NCI-H2227 (cell line): ENCODE measurements around the gene AK9.

Experiments used
- DNase-seq: peaks from one replicate; lab custom pipeline; 2025; ENCODE audit not compliant: unreplicated experiment; lab: John Stamatoyannopoulos, UW

The AK9 gene

GRCh38 chr6:109485266-109485935 lies 205.6 kb downstream of the AK9 start:
- DNase-seq: no peak

- DNase-seq: no peak
These were observed 206.9 kb downstream of the AK9 start for GRCh38 chr6:109484122-109484521.

- DNase-seq: no peak
These were observed 207.3 kb downstream of the AK9 start for GRCh38 chr6:109483735-109484057.

- DNase-seq: peak; percentile 91
These were observed 207.9 kb downstream of the AK9 start, which contains the start of gene ZBTB24 for GRCh38 chr6:109482905-109483734. ZBTB24 (minus strand) TSS chr6:109483219; CDS start chr6:109482026, 1,193 bp downstream.

- DNase-seq: no peak
These were observed 210.0 kb downstream of the AK9 start for GRCh38 chr6:109480993-109481480.

GRCh38 chr6:109478841-109479624 lies 212.0 kb downstream of the AK9 start:
- no peak for DNase-seq

DNA sequence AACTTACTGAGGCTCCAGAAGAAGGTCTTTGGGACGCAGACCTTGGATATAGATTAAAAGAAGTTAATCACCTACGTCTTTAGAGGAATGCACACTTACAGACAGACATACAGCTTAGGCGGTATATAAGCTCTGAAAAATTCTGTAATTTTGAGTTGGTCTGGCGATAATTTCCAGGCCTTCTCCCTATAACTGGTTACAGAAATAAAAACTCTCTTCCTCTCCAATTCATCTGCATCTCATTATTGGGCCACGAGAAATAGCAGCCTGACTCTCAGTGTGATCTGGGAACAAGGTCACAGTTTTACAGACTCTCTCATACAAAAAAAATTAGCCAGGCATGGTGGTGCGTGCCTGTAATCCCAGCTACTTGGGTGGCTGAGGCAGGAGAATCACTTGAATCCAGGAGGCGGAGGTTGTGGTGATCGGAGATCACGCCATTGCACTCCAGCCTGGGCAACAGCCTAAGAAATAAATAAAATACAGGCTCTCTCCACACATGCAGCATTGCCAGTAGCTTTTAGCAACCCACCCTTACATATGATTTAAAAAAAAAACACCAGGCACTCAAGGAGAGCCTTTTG lies 212.7 kb downstream of the AK9 start:
- no peak for DNase-seq

DNA sequence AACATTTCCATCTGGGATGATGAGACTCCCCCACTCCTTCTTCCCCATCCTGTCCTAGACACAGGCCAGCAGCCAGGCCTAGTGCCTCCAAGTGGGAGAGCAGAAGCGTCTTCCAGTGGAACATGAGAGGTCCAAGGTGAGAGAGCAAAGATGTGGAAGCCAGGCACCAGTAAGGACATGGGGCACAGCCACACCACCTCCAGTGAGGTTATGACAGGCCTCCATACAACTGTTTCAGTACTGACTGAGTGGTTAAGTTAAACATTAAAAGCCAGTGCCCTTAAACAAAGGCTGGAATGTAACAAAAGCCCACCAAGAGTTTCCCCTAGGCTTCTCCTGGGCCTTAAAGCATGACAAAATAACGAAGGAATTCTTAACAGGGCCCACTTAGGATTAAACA lies 213.3 kb downstream of the AK9 start:
- DNase-seq: no peak

- DNase-seq: no peak
These were observed 213.8 kb downstream of the AK9 start for GRCh38 chr6:109477184-109477583.

- DNase-seq: no peak
These were observed 215.4 kb downstream of the AK9 start for GRCh38 chr6:109475625-109476024.

DNA sequence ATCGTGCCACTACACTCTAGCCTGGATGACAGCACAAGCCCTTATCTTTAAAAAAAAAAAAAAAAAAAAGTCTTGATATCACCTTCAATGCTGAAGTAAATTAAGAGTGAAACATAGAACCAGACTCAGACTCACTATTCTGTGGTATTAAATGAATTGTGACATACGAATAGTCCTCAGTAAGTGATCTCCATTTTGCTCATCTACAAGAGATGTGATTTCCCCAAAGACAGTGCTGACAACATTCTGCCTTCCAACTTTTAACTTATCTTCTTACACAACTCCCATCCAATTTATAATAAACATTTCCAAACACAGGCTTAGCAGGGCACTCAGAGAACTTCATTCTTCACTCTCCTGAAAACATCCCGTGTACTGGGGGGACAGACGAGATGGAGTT lies 216.0 kb downstream of the AK9 start:
- DNase-seq: no peak

GRCh38 chr6:109473120-109473519 lies 217.9 kb downstream of the AK9 start:
- DNase-seq: no peak

- DNase-seq: no peak
These were observed 218.6 kb downstream of the AK9 start for GRCh38 chr6:109472132-109472995.

DNA sequence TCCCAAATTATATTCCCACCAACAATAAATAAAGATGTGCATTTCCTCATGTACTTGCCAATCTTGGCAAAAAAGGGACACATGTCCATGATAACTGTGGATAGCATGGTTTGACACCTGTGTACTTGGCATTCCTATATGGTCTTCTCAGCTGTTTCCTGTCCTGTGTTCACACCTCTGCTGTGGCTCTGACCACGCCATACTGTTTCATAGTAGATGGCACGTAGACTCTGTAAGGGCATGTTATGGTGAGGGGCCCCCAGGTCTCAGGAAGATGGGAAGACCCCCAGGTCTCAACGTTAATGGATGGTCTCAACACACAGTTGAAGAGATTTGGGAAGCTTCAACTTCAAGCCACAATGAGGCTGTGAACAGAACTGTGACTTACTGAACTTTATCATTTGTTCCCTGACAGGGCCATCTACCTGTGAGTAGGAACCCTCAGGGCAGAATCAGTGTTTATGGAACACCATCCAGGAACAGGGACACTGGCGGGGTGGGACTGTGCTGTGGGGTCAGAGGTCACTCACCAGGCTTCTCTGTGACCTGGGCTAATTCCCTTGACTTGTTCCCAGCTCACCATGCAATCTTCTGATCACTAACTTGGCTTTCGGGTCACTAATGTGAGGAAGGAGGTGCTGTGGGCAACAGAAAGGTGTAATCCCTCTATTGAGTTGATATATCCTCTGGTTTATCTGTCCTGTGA lies 219.7 kb downstream of the AK9 start:
- DNase-seq: no peak

GRCh38 chr6:109469591-109470189 lies 221.3 kb downstream of the AK9 start:
- DNase-seq: no peak

GRCh38 chr6:109467696-109468095 lies 223.3 kb downstream of the AK9 start:
- DNase-seq: no peak

GRCh38 chr6:109466212-109466923 lies 224.6 kb downstream of the AK9 start:
- no peak for DNase-seq

- peak; percentile 65 for DNase-seq
These were observed 225.2 kb downstream of the AK9 start for GRCh38 chr6:109465772-109466171.
